Stimulated activated CD4-positive, alpha-beta T cell treated with anti-CD3 and anti-CD28 coated beads, Interleukin-1b, Interleukin-23, amount 100 ng/mL, for 24 hours (primary cell): ENCODE data around the gene SEMA4D.
"Not testable (repeated sequence)": the region's sequence is repeated elsewhere in the genome, so short reads cannot be mapped to it uniquely, and the experiment has no call there.

Experiments
- DNase-seq, 4 experiments: peaks; one replicate each; pipeline ENCODE4 v3.0.0-alpha.2; 2020; ENCODE audit warnings: low read depth in 4 of 4, low spot score in 1 of 4

The SEMA4D gene

DNA sequence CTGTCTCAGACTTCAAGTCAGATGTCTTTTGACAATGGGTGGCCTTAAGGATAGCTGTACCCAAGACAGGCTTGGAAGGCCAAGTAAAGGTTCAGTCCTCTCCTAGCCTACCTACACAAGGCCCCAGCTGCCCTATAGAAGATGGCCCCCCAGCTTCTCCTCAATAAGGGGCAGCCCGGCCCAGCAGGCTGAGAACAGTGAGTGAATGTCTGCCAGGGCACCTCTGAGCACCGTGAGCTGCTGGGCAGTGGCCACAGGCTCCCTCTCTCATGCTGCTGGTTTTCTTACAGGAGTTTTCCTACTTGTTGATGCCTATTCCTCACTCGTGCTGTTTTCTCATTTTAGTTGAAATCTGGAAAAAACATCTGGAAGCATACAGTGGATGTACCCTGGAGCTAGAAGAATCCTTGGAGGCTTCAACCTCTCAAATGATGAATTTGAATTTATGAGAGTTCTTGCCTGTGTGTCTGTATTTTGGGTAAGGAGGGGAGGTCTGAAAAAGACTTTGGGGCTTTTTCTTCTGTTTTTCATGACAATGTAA, 139.5 kb downstream of the SEMA4D start:
- DNase-seq, result no peak

DNA sequence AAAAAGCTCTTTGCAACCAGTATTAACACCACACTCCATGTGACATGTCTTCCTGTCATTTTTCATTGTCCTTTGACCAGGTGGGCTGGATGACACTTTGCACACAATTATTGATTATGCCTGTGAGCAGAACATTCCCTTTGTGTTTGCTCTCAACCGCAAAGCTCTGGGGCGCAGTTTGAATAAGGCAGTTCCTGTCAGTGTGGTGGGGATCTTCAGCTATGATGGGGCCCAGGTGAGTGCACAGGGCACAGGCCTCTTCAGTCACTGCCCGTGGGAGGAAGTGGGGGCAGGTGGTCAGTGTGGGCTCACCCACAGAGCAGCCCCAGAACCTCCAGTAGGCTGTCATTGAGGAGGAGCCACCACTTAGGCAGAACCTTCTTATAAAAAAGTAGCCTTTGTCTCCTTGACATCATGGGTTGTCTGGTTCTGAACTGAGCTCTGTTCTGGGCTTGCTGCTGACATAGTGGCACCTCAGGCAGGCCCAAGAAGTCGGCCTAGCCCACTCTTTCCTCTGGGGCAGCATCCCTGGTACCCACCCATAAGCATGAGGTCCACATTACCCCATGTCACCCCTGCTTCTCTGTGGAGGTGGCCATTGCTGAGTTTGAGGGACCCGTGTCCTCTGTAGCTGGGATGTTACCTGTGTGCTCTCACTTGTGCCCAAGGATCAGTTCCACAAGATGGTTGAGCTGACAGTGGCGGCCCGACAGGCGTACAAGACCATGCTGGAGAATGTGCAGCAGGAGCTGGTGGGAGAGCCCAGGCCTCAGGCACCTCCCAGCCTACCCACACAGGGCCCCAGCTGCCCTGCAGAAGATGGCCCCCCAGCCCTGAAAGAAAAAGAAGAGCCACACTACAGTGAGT, 140.3 kb downstream of the SEMA4D start:
- no peak for DNase-seq

DNA sequence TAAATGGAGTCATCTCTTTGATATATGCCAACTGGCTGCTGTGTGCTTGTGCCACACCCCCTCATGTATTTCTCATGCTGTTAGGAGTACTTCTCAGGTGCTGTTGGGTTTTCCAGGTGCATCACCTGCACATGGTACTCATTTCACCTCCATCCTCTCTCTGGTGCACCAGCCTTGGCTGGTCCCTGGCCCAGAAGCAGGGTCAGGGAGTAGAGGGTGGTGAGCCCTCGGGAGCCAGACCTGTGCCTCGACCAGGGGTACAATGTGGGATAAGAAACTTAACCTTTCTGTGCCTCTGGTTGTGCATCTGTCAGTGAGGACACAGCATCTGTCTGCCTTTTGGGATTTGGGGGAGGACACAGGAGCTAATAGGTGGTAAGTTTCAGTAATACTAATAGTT, 141.1 kb downstream of the SEMA4D start:
- no peak for DNase-seq

DNA sequence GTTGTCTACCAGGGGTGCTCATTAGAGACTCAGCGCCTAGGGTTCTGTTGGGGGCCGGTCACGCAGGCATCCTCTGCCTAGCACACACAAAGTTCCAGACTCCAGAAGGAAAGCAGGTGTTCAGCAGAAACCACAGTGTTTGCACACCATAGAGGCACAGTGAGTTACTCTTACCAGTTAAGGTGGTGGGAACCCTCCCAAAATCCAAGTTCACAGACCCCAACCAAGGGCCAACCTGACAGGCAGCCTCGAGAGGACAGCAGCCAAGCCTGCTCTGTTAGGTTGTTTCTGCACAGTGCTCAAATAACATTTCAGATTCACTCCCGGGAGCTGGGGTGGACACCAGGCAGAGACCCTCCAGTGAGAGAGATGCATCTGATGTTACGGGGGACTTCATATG, 143.4 kb downstream of the SEMA4D start:
- no peak for DNase-seq

DNA sequence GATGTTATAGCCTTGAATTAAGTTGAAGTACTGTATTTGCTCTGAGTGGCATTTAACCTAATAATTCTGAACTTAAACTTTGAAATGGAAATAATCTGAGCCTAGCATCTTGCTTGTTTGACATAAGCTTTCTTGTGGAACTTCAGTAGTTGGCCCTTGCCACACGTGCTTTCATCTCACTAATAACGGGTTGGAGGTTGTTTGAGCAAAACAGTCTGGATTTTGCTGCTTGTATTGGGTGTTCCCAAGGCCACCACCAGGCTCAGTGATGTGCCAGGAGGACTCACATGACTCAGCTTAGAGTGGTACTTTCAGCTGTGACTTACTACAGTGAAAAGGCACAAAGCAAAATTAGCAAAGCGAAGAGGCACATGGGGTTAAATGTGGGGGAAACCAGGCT, 143.9 kb downstream of the SEMA4D start:
- no peak for DNase-seq

DNA sequence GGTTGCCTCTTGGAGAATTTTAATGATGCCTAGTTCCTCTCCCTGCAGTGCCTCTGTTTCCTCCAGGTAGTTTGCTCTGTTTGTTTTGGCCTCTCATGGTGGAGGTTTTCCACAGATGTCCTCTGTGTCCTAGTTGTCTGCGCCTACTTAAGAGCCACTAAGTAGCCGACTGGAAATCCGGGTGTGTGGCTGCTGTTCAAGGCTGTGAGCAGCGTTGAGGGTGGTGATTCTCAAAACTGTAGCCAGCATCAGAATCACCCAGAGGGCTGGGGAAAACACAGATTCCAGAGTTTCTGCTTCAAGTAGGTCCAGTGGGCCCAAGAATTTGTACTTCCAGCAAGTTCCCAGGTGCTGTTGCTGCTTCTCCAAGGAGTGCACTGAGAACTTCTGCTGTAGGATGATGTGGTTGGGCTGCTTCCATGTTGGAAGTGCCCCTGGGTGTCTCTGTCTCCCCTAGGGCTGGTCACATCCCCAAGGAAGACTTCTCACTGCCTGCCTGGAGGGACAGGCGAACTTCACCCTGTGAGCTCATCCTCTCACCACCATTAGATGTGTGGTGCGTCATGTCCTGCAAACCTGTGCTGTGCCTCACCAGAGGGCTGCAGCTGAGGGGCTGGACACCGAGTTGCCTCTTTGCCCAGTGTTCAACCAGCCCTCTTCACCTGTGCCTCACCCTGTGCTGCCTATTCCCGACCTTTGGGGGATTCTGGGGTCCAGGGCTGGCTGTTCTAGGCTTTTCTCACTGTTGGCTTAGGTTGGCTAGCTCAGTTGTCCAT, 144.9 kb downstream of the SEMA4D start:
- DNase-seq, result no peak

DNA sequence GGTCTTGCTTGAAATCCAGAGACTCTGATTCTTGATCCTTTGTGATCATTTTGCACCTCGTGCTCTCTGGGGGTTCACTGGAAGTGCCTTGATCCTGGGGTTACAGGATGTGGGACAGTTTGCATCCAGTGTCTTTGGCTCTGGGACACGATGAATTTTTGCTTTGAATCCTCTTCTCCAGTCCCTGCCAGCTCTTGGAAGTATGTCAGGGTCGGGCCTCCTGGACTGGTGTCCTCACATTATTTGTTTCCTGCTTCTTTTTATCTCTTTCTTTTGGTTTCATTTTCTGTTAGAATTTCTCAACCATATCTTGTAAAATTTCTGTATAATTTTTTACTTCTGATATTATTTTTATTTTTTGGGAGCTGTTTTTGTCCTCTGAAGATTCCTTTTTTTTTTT, 145.5 kb downstream of the SEMA4D start:
- DNase-seq, result no peak

DNA sequence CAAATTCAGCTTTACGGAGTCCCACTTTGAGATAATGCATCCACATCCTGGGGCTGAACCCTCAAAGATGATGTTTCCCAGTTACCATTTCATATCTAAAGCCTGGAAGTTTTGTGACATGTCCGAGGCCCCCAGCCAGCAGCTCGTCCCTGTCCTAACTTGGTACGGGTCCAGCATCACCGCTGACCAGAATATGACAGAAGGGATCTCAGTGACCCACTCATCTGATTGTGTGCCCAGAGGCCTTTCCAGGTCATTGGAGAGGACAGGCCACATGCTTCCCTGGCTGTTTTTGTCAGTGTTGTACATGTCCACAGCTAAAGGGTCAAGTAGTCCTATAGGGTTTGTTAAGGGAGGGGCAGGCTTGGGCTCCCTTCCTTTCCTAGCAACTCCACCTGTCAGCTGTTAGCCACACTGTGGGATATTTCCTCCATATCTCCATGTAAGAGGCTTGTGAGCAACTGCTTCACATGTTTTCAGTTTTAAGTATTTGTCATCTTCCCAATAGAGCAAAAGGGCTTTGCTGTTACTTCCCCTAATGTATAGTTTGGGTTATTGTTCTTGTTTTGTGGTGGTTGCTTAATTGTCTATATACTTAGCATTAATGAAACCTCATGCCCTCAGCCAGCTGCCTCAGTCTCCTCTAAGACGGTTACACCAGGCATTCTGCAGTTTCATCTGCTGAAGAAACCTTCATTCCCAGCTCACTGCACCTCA, 146.2 kb downstream of the SEMA4D start:
- no peak for DNase-seq

DNA sequence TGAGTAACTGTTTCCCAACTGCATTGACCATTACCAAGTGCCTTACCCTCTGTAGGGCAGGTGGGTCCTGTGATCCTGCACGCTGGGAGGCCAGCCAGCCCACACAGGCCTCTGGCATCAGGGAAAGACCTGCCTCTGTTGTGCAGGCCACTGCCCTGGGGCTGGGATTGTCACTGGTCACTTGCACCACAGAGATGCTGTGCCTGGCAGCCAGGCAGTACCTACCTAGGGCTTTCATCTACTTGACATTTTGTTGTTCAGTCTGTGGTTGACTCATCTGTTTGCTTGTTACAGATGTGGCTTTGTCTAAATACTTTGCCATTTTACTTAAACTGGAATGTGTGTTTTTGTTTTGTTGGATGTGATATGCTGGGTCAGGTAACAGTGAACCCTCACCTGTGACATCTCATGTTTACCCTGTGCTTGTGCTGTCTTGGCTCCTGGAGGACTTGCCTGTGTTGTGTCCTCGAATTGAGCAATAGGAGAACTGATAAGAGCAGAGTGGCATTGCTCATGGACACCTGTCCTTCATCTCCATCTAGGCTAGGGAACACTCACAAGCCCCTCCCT, 146.8 kb downstream of the SEMA4D start:
- DNase-seq, result no peak

DNA sequence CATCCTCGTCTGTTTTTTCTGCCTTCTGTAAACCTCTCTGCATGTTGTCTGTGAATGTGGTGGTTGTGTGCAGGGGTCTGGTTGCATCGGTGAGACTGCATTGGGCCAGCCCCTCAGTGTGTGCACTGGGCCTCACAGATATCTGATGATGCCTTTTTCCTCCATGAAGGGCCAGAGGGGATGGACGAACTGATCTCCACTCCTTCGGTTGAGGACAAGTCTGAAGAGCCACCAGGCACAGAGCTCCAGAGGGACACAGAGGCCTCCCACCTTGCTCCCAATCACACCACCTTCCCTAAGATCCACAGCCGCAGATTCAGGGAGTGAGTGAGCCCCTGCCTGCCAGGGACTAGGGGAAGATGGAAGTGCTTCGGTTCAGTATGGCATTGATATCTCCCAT, 148.3 kb downstream of the SEMA4D start:
- DNase-seq, result no peak

DNA sequence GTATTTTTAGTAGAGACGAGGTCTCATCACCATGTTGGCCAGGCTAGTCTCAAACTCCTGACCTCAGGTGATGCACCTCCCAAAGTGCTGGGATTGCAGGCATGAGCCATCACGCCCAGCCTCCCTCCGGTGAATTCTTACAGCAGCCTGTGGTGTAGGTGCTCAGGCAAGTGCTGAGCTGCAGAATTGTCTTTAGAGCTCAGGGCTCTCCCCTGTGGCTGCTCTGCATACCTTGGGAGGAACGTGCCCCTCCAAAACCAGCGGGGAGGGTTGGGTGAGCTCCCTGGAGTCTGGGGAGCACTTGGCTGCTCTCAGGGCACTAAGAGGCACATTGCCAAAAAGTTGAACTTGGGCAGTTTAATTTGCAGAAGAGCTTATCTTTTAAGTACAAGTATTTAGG, 150.3 kb downstream of the SEMA4D start:
- no peak for DNase-seq

DNA sequence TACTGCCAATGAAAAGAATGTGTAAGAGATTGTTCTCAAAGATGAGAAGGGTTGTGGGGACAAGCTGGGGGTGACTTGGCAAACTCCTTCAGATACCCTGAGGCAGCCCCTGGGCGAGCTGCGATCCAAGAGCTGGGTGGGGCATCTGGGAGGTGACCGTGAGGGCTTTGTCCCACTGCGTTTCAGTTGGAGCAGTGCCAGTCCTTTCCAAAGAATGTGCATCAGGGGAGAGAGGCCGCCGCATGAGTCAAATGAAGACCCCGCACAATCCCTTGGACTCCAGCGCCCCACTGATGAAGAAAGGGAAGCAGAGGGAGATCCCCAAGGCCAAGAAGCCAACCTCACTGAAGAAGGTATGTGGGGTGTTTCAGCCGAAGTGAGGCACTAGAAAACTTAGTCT, 151.2 kb downstream of the SEMA4D start:
- DNase-seq, result no peak

DNA sequence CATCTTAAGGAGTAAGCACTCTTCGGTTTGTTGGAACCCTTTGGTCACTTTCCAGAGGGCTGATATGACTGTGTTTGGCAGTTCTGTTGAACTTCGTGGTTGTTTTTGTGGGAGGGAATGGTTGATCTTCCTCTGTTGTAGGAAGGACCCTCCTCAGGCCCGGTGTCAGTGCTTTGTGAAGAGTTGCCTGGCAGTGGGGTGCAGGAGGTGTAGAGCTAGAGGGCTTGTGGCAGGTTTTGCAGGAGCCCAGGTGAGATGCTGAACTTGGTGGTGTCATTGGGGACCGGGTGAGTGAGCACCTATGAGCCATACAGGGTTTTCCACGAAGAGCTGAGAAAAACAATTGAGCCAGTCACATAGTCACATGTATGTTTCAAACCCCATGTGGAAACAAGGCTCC, 152.4 kb downstream of the SEMA4D start:
- DNase-seq, result no peak

DNA sequence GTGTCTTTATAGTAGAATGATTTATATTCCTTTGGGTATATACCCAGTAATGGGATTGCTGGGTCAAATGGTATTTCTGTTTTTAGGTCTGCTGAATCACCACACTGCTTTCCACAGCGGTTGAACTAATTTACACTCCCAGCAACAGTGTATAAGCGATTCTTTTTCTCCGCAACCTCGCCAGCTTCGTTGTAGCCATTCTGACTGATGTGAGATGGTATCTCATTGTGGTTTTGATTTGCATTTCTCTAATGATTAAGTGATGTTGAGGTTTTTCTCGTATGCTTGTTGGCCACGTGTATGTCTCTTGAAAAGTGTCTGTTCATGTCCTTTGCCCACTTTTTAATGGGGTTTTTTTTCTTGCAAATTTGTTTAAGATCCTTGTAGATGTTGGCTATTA, 154.1 kb downstream of the SEMA4D start:
- DNase-seq, result not testable (repeated sequence)

DNA sequence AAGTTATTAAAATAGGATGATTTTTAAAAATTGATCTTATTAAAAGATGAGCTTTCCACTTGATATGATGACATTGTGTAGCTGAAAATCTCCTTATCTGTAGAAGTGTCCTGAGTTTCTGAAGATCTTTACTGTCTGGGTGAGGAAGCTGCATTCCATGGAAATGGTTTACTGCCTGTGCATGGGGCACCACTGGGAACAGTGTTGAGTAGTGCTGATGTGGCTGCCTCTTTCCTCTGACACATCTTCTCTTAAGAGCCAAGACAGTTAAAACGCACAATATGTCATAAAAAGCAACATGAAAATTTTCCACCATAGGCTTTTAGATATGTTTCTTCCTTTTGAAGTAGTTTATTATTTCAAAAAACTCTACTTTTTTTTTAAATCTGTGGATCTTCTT, 155.0 kb downstream of the SEMA4D start:
- no peak for DNase-seq

DNA sequence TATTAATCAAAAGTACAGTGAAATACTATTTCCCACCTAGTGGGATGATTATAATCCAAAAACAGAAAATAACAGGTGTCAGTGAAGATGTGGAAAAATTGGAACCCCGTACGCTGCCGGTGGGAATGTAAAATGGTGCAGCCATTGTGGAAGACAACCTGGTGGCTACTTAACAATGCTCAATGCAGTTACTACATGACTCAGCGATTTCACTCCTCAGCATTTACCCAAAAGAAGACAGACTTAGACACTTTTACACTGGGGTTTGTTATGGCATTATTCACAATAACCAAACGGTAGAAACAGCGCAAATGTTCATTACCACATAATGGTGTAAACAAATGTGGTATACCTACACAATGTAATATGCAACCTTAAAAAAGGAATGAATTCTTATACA, 155.7 kb downstream of the SEMA4D start:
- DNase-seq, result no peak

DNA sequence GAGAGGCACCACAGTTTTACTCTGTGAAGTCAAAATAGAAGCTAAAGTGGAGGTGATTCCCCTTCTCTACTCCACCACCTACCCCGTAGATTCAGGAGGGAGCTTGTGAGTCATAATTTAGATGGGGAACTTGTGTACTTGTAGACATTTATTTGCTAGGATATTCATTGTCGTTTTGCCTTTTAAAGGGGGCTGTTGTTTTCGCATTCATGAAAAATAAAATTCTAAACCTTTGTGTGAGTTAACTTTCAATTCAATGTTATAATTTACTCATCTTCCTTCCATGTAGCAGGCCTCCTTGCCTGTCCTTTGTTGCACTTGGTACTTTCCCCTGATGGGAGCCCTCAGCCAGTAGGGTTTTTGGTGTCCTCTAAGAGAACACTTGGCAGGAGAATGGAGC, 157.6 kb downstream of the SEMA4D start:
- no peak for DNase-seq

DNA sequence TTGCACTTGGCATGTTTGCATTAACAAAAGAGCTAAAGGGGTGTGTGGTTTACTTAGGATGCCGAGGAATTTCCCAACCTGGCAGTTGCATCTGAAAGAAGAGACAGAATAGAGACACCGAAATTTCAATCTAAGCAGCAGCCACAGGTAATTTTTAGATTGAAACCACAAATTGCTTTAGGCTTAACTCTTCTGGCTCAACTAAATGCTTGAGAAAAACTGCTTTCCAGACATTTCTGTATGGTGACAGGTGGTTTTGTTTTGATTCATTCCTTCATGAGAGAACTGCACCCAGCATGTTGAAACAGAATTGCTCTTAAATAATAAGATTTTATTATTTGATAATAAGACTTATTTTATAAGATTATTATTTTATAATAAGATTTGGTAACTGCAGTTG, 158.1 kb downstream of the SEMA4D start:
- DNase-seq, result no peak

DNA sequence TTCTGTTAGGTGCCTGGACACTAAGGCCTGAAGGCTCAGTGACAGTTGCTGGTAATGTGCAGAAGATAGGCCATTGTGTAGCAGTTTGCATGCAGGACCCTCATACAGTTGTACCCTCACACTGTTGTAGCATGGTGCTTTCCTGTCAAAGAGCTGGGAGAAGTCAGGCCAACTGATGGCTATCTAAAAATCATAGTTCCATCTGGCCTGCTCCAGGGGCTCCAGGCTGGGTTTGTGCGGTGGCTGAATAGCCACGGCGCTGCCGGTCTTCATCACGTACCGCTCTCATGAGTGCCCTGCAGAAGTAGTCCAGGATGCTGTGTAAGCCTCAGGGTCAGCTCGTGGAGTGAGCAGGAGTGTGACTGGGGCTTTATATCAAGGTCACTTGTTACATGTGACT, 167.4 kb downstream of the SEMA4D start:
- no peak for DNase-seq

DNA sequence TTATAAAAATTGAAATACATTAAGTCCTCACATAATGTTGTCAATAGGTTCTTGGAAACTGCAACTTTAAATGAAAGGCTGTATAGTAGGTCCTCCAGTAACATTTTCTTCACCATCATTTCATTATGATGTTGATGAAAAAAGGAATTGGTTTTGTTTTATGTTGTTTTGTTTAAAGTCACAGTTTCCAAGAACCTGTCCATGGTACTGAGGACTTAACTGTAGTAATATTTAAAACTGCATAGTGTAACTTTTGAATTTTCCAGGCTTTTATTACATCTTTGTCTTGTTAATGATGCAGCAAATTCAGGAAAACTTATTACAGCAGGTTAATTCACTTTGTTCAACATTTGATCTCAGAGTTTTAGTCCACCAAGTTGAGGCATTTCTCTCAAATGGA, 168.0 kb downstream of the SEMA4D start:
- no peak for DNase-seq

DNA sequence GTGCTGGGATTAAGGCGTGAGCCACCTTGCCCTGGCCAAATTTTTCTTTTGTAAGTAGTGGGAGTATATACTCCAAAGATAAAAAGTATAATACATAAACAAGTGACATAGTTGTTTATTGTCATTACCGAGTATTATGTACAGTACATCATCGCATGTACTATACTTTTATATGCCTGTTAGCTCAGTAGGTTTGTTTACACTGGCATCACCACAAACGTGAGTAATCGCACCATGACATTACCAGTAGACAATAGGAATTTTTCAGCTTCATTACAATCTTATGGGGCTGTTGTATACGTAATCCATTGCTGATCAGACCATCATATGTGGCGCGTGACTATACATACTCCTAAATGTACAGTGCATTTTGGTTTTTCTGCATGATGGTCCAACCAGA, 169.8 kb downstream of the SEMA4D start:
- DNase-seq, result no peak
